ENCODE data around the gene SLCO1A2.

SLCO1A2 gene

GRCh38 chr12:21324551-21324950 is 10.2 kb downstream of the SLCO1A2 start:
- no peak for DNase-seq

- DNase-seq: no peak
Observed at GRCh38 chr12:21323736-21324135, 11.0 kb downstream of the SLCO1A2 start.

- DNase-seq: no peak
Observed at GRCh38 chr12:21308785-21309184, 25.9 kb downstream of the SLCO1A2 start.

GRCh38 chr12:21305661-21306060 is 29.1 kb downstream of the SLCO1A2 start:
- no peak for DNase-seq

GRCh38 chr12:21300632-21301031 is 34.1 kb downstream of the SLCO1A2 start:
- DNase-seq: no peak

- DNase-seq: peak; percentile 15
Observed at GRCh38 chr12:21296751-21297406, 37.8 kb downstream of the SLCO1A2 start.

GRCh38 chr12:21296348-21296747 is 38.4 kb downstream of the SLCO1A2 start:
- no peak for DNase-seq

GRCh38 chr12:21294176-21294575 is 40.5 kb downstream of the SLCO1A2 start:
- no peak for DNase-seq

GRCh38 chr12:21292111-21292510 is 42.6 kb downstream of the SLCO1A2 start:
- no peak for DNase-seq

- no peak for DNase-seq
Observed at GRCh38 chr12:21289698-21290097, 45.0 kb downstream of the SLCO1A2 start.

GRCh38 chr12:21276826-21277225 is 57.9 kb downstream of the SLCO1A2 start:
- DNase-seq: no peak

GRCh38 chr12:21265932-21266331 is 68.8 kb downstream of the SLCO1A2 start:
- peak; percentile 5 for DNase-seq

GRCh38 chr12:21264232-21264631 is 70.5 kb downstream of the SLCO1A2 start:
- no peak for DNase-seq

- no peak for DNase-seq
Observed at GRCh38 chr12:21257172-21257571, 77.5 kb downstream of the SLCO1A2 start.

- no peak for DNase-seq
Observed at GRCh38 chr12:21252070-21252469, 82.6 kb downstream of the SLCO1A2 start.

- peak; percentile 1 for DNase-seq
Observed at GRCh38 chr12:21248679-21249078, 86.0 kb downstream of the SLCO1A2 start.

- no peak for DNase-seq
Observed at GRCh38 chr12:21239866-21240265, 94.9 kb downstream of the SLCO1A2 start.

- DNase-seq: no peak
Observed at GRCh38 chr12:21234395-21234794, 100.3 kb downstream of the SLCO1A2 start.

GRCh38 chr12:21223930-21224329 is 110.8 kb downstream of the SLCO1A2 start:
- DNase-seq: no peak

GRCh38 chr12:21221778-21222177 is 112.9 kb downstream of the SLCO1A2 start:
- no peak for DNase-seq

GRCh38 chr12:21221072-21221471 is 113.6 kb downstream of the SLCO1A2 start:
- DNase-seq: no peak

GRCh38 chr12:21220266-21220665 is 114.5 kb downstream of the SLCO1A2 start:
- no peak for DNase-seq

GRCh38 chr12:21219206-21219605 is 115.5 kb downstream of the SLCO1A2 start:
- DNase-seq: no peak
